Transverse colon (tissue), 4 donors: ENCODE data around the gene DLGAP1.

Source experiments
- CTCF ChIP-seq, 5 experiments: fragments of 200-600 bp in 3 of 5; fragments of 450-650 bp in 2 of 5; sonication (generic) in 3 of 5; IDR thresholded peaks; 1 replicate in 2 of 5; 2 replicates in 3 of 5; pipeline ENCODE4 v1.5.1; 2016 to 2017; ENCODE audit warnings: antibody characterized with exemption in 5 of 5, inconsistent platforms in 3 of 5, mild to moderate bottlenecking in 2 of 5, moderate library complexity in 1 of 5
- EP300 ChIP-seq: sonication (generic); formaldehyde crosslinking; IDR thresholded peaks from one replicate; pipeline ENCODE4 v1.6.1; 2017; ENCODE audit warnings: antibody characterized with exemption, low read depth
- POLR2A ChIP-seq: fragments of 450-650 bp; IDR thresholded peaks from one replicate; pipeline ENCODE4 v1.6.1; 2016; ENCODE audit warnings: antibody characterized with exemption, mild to moderate bottlenecking, moderate library complexity
- POLR2AphosphoS5 ChIP-seq, 3 donors: sonication (generic); formaldehyde crosslinking; IDR thresholded peaks; one replicate each; pipeline ENCODE4 v1.6.1; 2016; ENCODE audit warnings: antibody characterized with exemption in 3 of 3

- TF ChIP-seq POLR2A (no peak), POLR2AphosphoS5 (IDR thresholded peaks at IDR 0.05) (no peak), CTCF (IDR thresholded peaks at IDR 0.05) (no peak), EP300 (no peak)
These were observed 519.8 kb downstream of the DLGAP1 start for GRCh38 chr18:3935305-3935704.
